LNCaP clone FGC (cell line): ENCODE measurements around the gene CA12.

Experiments
- DNase-seq: peaks from one replicate; pipeline ENCODE4 v3.0.0-alpha.2; 2011; ENCODE audit warnings: low read depth
- H3K4me3 ChIP-seq: 2 replicates; pipeline ENCODE4 v1.5.1; 2011; ENCODE audit warnings: mild to moderate bottlenecking, low read depth, low read length, control low read depth
- CTCF ChIP-seq: IDR thresholded peaks from 2 replicates; pipeline ENCODE4 v1.5.1; 2012; ENCODE audit warnings: mild to moderate bottlenecking; ENCODE audit not compliant: control insufficient read depth, insufficient read depth; ENCODE audit errors: extremely low read depth

The CA12 gene

GRCh38 chr15:63277893-63278456 is 103.7 kb downstream of the CA12 start:
- DNase-seq, result no peak
- TF ChIP-seq CTCF, result no peak

GRCh38 chr15:63277038-63277892 is 104.4 kb downstream of the CA12 start, which contains the start of gene APH1B:
APH1B (plus strand) TSS chr15:63277605; CDS start chr15:63277624, 19 bp downstream.
- DNase-seq, result peak; percentile 7
- no peak for TF ChIP-seq CTCF

More at GRCh38 chr15:63277893-63278456, 103.7 kb downstream of the CA12 start:
- H3K4me3 ChIP-seq, result peak overlapping the region; percentile 69

GRCh38 chr15:63276342-63277037 is 105.2 kb downstream of the CA12 start:
- DNase-seq, result no peak
- peak overlapping the region; percentile 69 for H3K4me3 ChIP-seq

More at GRCh38 chr15:63277038-63277892, 104.4 kb downstream of the CA12 start, which contains the start of gene APH1B:
- H3K4me3 ChIP-seq, result peak within 1 kb of the TSS; percentile 69

GRCh38 chr15:63274427-63274826 is 107.2 kb downstream of the CA12 start:
- no peak overlapping the region for H3K4me3 ChIP-seq
- no peak for DNase-seq
- no peak for TF ChIP-seq CTCF

More at GRCh38 chr15:63276342-63277037, 105.2 kb downstream of the CA12 start:
- TF ChIP-seq CTCF, result no peak
